ENCODE measurements around the gene PLSCR2. TPM values are rescaled to one million over a fixed set of nuclear protein-coding genes. Genes with fewer than 3 reads are reported as not detected.
"Not testable (repeated sequence)": the region's sequence is repeated elsewhere in the genome, so short reads cannot be mapped to it uniquely, and the experiment has no call there.

The PLSCR2 gene
- total RNA-seq, 1 donor from 2014 or later: 1.4 TPM

DNA sequence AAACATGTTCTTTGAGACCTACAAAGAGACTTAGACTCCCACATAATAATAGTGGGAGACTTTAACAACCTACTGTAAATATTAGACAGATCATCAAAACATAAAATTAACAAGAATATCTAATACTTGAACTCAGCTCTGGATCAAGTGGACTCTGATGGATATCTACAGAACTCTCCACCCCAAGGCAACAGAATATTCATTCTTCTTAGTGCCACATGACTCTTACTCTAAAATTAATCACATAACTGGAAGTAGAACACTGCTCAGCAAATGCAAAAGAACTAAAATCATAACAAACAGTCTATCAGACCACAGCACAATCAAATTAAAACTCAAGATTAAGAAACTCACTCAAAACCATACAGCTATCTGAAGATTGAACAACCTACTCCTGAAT is 15.9 kb upstream of the PLSCR2 start:
- no peak for DNase-seq (ENCODE audit: low read depth)

DNA sequence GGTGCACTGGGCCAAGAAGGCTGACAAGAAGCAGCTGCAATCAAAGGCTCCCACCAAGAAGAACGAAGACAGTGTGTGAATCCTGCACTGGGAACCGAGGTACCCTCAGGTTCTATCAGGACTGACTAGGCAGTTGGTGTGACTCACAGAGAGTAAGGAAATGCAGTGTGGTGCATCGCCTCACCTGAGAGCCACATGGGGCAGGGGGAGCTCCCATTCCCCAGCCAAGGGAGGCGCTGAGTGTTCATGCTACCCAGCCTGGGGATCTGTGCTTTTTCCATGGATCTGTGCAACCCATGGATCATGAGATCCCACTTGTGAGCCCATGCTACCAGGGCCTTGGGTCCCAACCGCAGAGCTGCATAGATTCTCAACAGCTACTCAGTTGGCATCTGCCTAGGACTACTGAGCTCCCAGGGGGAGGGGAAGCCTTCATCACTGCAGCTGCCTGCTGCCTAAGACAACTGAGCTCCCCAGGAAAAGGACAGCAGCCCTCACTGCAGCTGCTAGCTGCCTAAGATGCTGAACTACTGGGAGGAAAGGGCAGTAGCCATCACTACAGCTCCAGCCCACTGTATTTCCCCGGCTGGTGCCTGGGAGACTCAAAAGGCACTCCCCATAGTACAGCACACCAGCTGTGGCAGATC is 6.9 kb upstream of the PLSCR2 start:
- DNase-seq (ENCODE audit: low read depth): no peak

DNA sequence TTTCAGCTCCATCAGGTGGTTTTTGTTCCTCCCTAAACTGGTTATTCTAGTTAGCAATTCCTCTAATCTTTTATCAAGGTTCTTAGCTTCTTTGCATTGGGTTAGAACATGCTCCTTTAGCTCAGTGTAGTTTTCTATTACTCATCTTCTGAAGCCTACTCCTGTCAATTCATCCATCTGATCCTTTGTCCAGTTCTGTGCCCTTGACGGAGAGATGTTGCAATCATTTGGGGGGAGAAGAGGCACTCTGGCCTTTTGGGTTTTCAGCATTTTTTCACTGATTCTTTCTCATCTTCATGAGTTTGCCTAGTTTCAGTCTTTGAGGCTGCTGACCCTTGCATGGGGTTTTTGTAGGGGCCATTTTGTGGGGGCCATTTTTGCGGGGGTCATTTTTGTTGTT is 5.6 kb upstream of the PLSCR2 start:
- peak; percentile 4 for DNase-seq (ENCODE audit: low read depth)

DNA sequence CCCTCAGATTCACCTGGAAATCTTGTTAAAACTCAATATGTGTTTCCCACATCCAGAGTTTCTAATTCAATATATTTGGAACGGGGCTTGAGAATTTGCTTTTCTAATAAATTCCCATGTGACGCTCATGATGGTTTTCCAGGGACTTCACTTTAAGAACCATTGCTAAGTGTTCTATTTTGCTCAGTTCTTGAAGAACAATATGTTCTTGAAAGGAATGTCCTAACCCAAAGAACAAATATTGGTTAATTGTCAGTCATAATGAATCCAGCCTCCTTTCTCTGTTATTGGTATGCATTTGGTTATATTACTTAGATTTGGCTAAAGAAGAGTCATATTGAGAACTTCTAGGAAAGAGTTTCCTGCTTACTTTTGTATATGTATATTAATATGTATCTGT is 4.4 kb upstream of the PLSCR2 start:
- no peak for DNase-seq (ENCODE audit: low read depth)

DNA sequence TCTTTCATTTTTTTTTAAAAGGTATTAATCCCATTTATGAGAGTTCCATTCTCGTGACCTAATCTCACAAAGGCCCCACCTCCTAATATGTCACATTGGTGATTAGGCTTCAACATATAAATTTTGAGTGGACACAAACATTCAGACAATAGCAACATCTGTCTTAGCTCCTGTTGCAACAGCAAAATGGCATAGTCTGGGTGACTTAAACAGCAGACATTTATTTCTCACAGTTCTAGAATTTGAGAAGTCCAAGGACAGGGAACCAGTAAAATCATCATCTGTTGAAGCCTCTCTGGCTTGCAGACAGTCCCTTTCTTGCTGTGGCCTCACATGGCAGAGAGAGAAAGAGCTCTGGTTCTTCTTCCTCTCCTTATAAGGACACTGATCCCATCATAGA is 3.2 kb upstream of the PLSCR2 start:
- no peak for DNase-seq (ENCODE audit: low read depth)

DNA sequence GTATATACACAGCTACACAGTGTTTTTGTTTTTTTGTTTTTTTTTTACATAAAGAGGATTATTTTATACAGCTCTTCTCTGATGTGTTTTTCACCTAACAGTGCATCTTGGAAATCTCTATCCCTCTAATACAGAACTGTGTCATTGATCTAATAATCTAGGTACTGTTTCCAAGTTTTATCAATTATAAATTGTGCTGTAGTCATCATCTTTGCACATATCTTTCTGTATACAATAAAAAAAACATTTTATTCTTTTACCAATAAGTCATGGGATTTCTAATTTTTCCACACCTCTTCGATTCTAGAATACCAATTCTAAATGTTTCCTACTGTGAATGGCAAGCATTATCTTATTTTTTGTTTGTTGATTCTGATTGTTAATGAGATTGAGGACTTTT is 1.7 kb upstream of the PLSCR2 start:
- DNase-seq (ENCODE audit: low read depth): no peak

DNA sequence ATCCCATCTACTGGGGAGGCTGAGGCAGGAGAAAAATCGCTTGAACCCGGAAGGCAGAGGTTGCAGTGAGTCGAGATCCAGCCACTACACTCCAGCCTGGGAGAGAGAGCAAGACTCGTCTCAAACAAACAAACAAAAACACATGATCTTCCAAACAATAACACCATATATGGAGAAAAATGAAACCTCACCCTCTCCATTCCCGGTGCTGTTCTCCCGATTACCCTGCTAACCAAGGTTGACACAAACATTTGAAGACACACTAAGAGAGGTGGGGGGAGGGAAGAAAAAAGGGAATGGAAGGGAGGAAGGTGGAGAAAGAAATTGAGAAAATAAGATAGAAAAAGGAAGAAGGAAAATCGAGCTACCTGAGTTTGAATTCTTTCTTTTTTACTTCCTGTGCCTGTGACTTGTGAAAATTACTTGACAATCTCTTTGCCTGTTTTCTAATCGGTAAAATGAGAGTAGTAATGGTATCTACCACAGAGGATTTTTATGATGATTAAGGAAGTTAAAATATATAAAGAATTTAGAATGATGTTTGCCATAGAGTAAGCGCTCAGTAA is 1.1 kb upstream of the PLSCR2 start:
- no peak for DNase-seq (ENCODE audit: low read depth)

DNA sequence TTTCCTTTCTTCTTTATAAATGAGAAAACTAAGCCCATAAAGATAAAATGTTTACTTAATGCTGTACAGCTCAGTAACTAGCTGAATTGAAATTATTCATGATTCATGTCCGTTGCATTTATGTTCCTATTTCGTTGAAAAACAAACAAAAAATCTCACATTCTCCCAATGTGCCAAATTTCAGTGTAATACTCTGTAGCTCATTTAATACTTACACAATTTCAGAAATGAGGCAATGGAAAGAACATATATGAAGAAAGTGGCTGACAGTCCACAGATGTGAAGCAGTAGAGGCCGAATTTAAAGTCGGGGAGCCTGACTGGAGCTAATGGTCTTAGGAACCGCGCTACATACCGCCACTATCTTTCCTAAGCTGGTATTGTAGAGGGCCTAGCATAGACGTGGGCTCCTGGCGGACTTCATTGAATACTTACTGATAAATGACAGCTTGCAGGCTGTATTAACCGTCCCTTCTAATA is 651 bp downstream of the PLSCR2 start:
- peak; percentile 1 for DNase-seq (ENCODE audit: low read depth)

DNA sequence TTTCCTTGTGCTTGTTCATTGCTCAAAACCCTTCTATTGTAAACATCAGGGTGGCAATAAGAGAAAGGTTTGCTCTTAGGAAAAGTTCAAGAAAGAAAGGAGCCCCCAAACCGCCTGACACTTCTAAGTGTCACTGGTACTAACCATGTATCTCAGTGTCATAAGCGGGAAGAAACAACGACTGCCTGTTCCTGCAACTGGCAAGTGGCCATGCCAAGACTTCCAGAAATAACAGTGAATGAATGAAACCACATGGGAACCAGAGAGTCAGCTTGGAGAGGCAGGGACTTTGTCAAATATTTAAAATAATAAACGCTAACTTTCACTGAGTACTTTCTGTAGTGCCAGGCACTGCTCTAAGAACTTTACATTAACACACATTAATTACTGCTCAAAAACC is 1.1 kb downstream of the PLSCR2 start:
- peak; percentile 1 for DNase-seq (ENCODE audit: low read depth)

DNA sequence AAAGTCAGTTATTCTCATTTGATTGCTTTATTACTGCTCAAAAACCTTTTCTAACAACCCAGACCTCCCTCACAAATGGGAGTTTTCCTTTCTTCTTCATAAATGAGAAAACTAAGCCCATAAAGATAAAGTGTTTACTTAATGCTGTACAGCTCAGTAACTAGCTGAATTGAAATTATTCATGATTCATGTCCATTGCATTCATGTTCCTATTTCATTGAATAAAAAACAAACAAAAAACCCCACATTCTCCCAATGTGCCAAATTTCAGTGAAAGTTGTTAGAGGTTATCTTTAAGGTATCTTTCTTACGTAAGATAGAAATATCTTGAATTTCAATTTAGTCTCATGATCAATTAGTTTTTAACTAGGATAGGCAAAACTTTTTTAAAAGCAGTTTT is 2.8 kb downstream of the PLSCR2 start:
- DNase-seq (ENCODE audit: low read depth): peak; percentile 65

DNA sequence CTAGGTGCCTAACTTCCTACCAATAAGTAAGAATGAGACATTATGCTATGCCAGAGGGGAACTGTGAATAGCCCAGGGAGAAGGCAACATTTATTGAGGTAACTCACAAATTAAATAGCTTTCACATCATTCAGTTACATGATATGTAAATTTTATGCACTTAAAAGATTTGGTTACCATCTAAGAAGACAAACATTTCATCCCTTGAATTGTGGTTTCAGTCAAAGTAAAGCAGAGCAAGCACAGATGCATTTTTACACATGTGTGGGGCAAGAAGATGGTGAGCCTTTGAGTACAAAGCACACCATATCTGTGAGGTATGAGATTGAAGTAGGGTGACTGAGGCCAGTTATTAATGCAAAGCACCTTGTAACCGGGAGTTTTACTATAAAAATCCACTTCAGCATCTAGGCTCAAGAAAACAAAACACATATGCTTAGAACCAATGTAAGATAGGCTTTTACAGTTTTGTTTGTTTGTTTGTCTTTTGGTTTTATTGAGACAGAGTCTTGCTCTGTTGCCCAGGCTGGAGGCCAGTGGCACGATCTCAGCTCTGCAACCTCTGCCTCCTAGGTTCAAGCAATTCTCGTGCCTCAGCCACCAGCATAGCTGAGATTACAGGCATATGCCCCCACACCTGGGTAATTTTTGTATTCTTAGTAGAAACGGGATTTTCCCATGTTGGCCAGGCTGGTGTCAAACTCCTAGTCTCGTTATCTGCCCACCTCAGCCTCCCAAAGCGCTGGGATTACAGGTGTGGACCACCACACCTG is 3.5 kb downstream of the PLSCR2 start:
- peak; percentile 3 for DNase-seq (ENCODE audit: low read depth)

DNA sequence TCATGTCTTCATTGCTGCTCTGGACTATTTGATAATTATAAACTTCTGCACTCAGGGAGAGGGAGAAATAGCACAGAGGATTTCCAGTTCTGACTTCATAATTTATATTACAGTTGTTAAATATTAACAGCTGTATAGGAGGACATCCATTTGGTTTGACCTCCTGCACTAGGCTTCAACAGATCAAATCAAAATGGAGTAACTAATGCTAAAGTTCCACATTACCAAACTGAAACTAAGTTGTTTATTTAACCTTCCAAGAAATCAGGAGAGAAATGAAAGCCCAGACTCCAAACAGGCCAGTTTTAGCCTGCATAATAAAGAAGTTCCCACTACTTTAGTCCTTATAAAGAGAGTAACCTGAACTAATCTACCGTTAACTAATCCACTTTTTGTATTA is 4.6 kb downstream of the PLSCR2 start:
- peak; percentile 7 for DNase-seq (ENCODE audit: low read depth)

DNA sequence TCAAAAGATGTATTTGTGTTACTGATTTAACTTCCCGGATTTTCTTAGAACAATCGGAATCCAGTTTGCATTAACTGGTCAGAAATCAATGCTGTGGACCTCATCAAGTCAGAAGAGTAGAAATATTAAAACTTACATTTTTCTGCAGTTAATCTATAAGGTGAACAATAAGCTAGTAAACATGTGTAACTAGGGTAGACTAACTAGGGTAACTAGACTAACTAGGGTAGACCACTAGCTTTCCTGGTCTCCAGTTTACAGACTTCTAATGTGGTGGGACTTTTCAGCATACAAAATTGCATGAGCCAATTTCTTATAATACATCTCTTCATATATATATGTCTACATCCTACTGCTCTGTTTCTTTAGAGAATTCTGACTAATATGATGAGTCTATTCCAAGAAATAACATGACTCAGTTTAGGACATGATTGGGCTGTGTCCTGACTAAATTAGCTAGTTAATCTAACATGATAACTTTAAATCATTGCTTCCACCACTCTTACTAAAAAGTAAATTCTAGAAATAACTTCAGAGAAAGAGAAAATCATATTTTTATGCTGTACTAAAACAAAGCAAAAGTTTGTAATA is 5.3 kb downstream of the PLSCR2 start:
- peak; percentile 11 for DNase-seq (ENCODE audit: low read depth)

DNA sequence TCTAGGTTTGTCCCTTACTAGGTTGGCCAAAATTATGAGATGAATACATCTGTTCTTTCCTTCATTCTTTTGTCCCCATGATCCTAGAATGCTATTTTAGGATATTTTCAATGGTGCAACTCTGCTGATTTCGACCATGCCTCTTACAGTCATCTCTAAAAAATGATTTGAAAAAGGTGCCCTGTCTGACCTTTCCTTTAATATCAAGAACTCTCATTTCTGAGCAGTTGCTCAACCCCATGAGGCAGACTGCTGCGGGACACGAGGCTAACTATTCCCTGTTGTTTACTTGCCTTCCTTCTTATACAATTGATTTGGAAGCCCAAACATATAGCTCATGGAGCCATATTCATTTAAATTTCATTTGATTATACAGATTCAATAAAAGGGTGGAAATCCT is 14.6 kb downstream of the PLSCR2 start:
- no peak for DNase-seq (ENCODE audit: low read depth)

DNA sequence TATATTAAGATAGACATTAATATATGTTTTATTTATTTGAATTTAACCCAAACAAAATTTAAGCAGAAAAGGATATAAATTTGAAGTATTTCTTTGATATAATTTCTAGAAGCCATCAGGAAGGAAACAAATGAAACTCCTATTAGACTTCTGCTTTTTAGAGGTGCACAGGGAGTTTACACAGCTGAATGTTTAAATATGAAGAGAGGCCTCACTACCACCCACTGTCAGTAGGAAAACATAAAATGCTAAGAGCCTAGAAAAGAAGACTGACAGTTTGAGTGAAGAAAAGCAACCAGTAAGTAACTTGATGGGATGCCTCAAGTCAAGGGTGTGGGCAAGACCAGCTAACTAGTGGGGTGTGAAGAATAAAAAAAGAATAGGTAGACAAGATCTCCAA is 19.7 kb downstream of the PLSCR2 start:
- no peak for DNase-seq (ENCODE audit: low read depth)

DNA sequence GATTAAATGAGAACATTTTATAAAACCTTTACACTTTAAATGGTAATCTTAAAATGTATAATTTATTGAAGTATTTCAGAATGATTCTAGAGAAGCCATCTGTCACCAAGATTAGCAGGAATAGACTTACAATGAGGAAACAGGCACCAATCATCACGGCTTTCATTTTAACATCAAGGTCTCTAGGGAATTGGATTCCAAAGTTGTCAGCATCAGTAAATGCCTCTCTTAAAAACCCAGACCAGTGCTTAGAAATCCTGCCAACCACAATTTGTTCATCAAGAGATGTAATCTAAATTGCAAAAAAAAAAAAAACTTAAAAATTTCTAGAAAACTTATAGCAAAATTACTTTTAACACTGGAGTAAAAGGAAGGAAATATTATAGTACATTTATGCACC is 20.3 kb downstream of the PLSCR2 start:
- DNase-seq (ENCODE audit: low read depth): no peak

DNA sequence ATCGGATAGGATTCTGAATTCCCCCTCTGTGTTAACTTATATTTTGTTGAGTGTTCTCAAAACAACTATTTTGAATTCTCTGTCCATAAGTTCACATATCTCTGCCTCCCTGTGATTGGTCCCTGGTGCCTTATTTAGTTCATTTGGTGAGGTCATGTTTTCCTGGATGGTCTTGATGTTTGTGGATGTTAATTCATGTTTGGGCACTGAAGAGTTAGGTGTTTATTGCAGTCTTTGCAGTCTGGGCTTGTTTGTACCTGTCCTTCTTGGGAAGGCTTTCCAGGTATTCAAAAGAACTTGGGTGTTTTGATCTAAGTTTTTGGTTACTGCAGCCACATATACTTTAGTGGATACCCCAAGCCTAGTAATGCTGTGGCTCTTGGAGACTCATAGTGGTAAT is 23.3 kb downstream of the PLSCR2 start:
- no peak for DNase-seq (ENCODE audit: low read depth)

DNA sequence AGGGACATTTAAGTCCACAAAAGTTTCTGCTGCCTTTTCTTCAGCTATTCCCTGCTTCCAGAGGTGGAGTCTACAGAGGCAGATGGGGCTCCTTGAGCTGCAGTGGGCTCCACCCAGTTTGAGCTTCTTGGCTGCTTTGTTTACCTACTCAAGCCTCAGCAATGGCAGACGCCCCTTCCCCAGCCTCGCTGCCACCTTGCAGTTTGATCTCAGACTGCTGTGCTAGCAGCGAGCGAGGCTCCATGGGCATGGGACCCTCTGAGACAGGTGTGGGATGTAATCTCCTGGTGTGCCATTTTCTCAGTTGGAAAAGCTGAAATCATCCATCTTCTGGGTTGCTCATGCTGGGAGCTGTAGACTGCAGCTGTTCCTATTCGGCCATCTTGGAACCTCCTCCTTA is 29.1 kb downstream of the PLSCR2 start:
- not testable (repeated sequence) for DNase-seq (ENCODE audit: low read depth)

DNA sequence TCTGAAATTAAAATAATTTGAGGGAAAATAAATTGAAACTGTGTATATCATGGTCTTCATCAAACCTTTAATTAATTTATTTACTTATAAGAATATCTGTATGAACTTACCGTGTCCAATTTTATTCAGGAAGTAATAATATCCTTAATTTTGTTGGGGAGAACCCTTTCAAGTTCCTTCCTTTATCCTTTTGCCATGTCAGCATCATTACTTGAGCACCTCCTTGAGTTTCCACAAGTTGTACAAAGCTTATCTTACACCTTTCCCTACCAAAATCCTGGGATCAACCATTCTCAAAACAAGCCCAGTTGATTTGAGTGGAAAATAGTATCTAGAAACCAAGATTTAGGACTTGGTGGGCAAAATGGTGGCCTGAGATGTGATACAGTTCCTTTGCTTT is 37.3 kb downstream of the PLSCR2 start:
- DNase-seq (ENCODE audit: low read depth): no peak

DNA sequence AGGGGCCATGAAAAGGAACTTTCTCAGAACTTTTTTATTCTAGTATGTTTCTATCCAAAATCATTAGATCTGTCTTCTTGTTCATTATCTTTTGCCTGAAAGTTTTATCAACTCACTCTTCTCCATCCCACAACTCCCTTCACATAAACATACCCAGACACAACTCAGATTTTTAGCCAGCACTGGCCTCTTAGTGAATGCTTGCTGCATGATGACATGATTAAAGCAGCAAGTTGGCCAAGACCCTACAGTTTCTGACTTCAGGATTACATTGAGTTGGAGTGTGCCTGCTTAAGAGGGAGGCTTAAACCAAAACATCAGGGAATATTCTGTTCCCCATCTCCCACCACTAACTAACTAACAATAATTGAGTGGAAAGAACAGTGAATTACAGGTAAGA is 38.1 kb downstream of the PLSCR2 start:
- no peak for DNase-seq (ENCODE audit: low read depth)

DNA sequence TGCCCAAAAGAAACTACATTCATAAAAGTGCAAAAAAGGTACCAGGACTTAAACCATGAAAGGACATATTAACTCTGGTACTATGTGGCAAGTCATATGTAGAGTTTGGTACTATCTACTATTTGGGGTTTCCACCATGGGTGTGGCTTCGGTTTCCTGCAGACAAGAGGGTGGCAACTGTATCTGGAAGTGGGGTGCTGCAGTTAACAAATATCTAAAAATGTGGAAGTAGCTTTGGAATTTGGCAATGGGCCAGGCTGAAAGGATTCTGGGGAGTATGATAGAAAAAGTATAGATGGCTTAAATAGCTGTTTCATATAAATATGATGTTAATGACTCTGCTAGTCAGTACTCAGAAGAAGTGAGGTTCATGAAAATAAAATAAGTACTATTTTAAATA is 44.0 kb downstream of the PLSCR2 start:
- DNase-seq (ENCODE audit: low read depth): no peak

DNA sequence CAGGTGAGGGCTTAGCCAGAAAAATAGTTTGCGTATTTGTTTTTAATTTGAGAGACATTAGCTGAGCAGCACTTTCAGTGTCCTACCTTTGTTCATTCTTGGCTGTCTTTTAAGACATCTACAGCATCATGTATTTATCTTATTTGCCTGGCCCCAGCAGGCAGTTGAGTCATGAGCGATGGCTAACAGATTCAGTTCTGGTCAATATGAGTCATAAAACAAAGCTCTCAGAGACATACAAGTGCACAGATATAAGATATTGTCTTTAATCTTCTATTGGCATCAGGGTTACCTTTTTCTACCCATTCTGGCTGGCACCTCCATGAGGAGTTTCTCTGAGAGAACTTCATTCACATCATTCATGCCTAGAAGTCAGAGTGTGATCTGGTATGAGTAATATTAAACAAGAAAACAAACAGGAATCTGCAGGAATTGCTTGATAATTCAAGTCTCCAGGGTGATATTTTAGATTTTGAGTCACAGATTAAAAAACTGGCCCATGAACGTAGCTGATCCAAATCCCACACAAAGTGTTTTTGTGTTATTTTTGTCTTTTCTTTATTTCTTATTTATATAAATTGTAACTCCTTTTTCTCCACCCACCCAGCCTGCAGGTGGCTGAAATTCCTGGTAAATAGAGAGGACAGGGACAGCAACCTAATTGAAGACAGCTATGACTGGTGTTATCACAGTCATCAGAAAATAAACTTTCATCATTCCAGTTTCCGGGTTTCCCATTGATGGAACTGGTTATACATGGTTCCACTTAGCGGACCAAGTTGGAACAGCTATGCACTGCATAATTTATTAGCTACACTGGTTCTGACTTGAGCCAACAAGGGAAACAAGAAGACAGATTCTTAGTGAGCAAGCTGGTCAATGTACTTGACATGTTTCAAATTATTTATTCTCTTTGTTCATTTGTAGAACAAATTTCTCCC is 47.3 kb downstream of the PLSCR2 start:
- DNase-seq (ENCODE audit: low read depth): peak; percentile 37

Measured in renal cortical epithelial cell (primary cell).